Fibroblast of lung (primary cell): ENCODE results near the gene OST4.

Experiments
- EZH2 ChIP-seq: IDR thresholded peaks from 2 replicates; pipeline ENCODE4 v1.5.1; 2012; ENCODE audit warnings: low read length, control low read depth, mild to moderate bottlenecking; ENCODE audit errors: missing control alignments
- TF ChIP-seq, protein P1 (sequence below), 2 donors: IDR thresholded peaks in 1 of 2; conservative IDR thresholded peaks in 1 of 2; 1 replicate in 1 of 2; 2 replicates in 1 of 2; pipeline ENCODE4 v1.5.1; 2011 to 2012; ENCODE audit warnings: low read length in 2 of 2, control low read depth in 1 of 2, inconsistent platforms in 1 of 2, low read depth in 1 of 2, mild to moderate bottlenecking in 1 of 2

DNA sequence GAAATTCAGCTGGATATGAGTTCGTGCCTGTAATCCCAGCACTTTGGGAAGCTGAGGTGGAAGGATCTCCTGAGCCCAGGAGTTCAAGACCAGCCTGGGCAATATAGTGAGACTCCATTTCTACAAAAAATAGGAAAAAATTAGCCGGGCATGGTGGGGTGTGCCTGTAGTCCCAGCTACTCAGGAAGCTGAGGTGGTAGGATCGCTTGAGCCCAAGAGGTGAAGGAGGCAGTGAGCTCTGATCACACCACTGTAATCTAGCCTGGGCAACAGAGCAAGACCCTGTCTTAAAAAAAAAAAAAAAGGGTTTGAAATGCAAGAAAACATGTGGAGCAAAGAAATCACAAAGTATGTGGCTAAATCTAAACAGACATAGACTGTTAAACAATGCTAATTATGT, 37.6 kb upstream of the OST4 start:
- TF ChIP-seq, protein P1, sequence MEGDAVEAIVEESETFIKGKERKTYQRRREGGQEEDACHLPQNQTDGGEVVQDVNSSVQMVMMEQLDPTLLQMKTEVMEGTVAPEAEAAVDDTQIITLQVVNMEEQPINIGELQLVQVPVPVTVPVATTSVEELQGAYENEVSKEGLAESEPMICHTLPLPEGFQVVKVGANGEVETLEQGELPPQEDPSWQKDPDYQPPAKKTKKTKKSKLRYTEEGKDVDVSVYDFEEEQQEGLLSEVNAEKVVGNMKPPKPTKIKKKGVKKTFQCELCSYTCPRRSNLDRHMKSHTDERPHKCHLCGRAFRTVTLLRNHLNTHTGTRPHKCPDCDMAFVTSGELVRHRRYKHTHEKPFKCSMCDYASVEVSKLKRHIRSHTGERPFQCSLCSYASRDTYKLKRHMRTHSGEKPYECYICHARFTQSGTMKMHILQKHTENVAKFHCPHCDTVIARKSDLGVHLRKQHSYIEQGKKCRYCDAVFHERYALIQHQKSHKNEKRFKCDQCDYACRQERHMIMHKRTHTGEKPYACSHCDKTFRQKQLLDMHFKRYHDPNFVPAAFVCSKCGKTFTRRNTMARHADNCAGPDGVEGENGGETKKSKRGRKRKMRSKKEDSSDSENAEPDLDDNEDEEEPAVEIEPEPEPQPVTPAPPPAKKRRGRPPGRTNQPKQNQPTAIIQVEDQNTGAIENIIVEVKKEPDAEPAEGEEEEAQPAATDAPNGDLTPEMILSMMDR (conservative IDR thresholded peaks at IDR 0.05 in 1 of 2, IDR thresholded peaks at IDR 0.05 in 1 of 2; ENCODE audit: low read depth in 1 of 2, low read length in 2 of 2) = no peak
- no peak for TF ChIP-seq EZH2
